DOHH2 (cell line): Measurements from ENCODE around the gene TMEM221.

Source experiments
- H3F3A ChIP-seq: fragments of 200-600 bp; sonication (generic), shearing (Covaris generic); 2 replicates; pipeline ENCODE4 v1.6.0; 2016; ENCODE audit warnings: antibody characterized with exemption, mild to moderate bottlenecking; ENCODE audit not compliant: control insufficient read depth, insufficient read depth
- H3K27ac ChIP-seq: fragments of 200-600 bp; sonication (generic); 2 replicates; pipeline ENCODE4 v1.5.1; 2014; ENCODE audit warnings: low read depth, mild to moderate bottlenecking, low read length, moderate library complexity
- H3K27me3 ChIP-seq: fragments of 200-600 bp; sonication (generic); 2 replicates; pipeline ENCODE4 v1.6.1; 2014; ENCODE audit warnings: mild to moderate bottlenecking, low read length, mixed read lengths; ENCODE audit not compliant: control insufficient read depth
- H3K36me3 ChIP-seq: fragments of 200-600 bp; sonication (generic); 2 replicates; pipeline ENCODE4 v1.6.1; 2014; ENCODE audit warnings: mild to moderate bottlenecking, low read length, moderate library complexity, mixed read lengths; ENCODE audit not compliant: control insufficient read depth
- H3K4me1 ChIP-seq: fragments of 200-600 bp; sonication (generic); 2 replicates; pipeline ENCODE4 v1.6.1; 2014; ENCODE audit warnings: mild to moderate bottlenecking, low read length, mixed read lengths; ENCODE audit not compliant: control insufficient read depth
- H3K4me2 ChIP-seq: fragments of 200-600 bp; sonication (generic); 2 replicates; pipeline ENCODE4 v1.6.0; 2014; ENCODE audit warnings: mild to moderate bottlenecking, low read length, moderate library complexity
- H3K4me3 ChIP-seq: fragments of 200-600 bp; sonication (generic); 2 replicates; pipeline ENCODE4 v1.5.1; 2014; ENCODE audit warnings: mild to moderate bottlenecking, low read length, mixed read lengths
- H3K79me2 ChIP-seq: fragments of 200-600 bp; sonication (generic); 2 replicates; pipeline ENCODE4 v1.6.1; 2014; ENCODE audit warnings: mild to moderate bottlenecking, low read length, mixed read lengths; ENCODE audit not compliant: control insufficient read depth
- H3K9me2 ChIP-seq: fragments of 200-600 bp; sonication (generic); replicated peaks from 2 replicates; pipeline ENCODE4 v1.6.1; 2014; ENCODE audit warnings: mild to moderate bottlenecking, low read length, mixed read lengths; ENCODE audit not compliant: control insufficient read depth
- H3K9me3 ChIP-seq: fragments of 200-600 bp; sonication (generic); 2 replicates; pipeline ENCODE4 v1.6.1; 2014; ENCODE audit warnings: antibody characterized with exemption, low read length, mixed read lengths; ENCODE audit not compliant: control insufficient read depth, insufficient read depth
- H4K20me1 ChIP-seq: fragments of 200-600 bp; sonication (generic); 2 replicates; pipeline ENCODE4 v1.6.0; 2014; ENCODE audit warnings: low read depth, mild to moderate bottlenecking, antibody characterized with exemption, low read length, moderate library complexity; ENCODE audit not compliant: control insufficient read depth, insufficient read depth
- CTCF ChIP-seq: fragments of 200-600 bp; sonication (generic); IDR thresholded peaks from one replicate; pipeline ENCODE4 v1.5.1; 2014; ENCODE audit warnings: antibody characterized with exemption, mild to moderate bottlenecking, low read depth, low read length; ENCODE audit not compliant: poor library complexity, severe bottlenecking
- EZH2phosphoT487 ChIP-seq: fragments of 200-600 bp; sonication (generic); IDR thresholded peaks from 2 replicates; pipeline ENCODE4 v1.6.1; 2017; ENCODE audit warnings: borderline replicate concordance, mild to moderate bottlenecking, antibody characterized with exemption, low read length, moderate library complexity, mixed read lengths

TMEM221 gene

GRCh38 chr19:17456127-17456526 lies 7.7 kb upstream of the TMEM221 start:
- H3K4me3 ChIP-seq: no peak overlapping the region
- no peaks in the 10 kb centered on the region for H3K9me3 ChIP-seq
- peaks cover 10% of the 10 kb centered on the region for H3K4me1 ChIP-seq
- H3K27ac ChIP-seq: no peak overlapping the region
- H4K20me1 ChIP-seq: no peaks in the 10 kb centered on the region
- peaks cover 11% of the 10 kb centered on the region for H3K27me3 ChIP-seq
- H3K4me2 ChIP-seq: no peak overlapping the region
- H3K36me3 ChIP-seq: no peaks in the 10 kb centered on the region
- TF ChIP-seq EZH2phosphoT487 (no peak), CTCF (no peak)
- no peaks in the 10 kb centered on the region for H3K9me2 ChIP-seq
- H3K79me2 ChIP-seq: no peaks in the 10 kb centered on the region
- peaks cover 8% of the 10 kb centered on the region; the same call in 1 of the 2 replicates for H3F3A ChIP-seq

- no peak overlapping the region for H3K4me2 ChIP-seq
- H3K27ac ChIP-seq: no peak overlapping the region
- H3K4me1 ChIP-seq: peaks cover 16% of the 10 kb centered on the region
- no peaks in the 10 kb centered on the region for H3K36me3 ChIP-seq
- TF ChIP-seq EZH2phosphoT487: no peak
- no peak for TF ChIP-seq CTCF
- H3K79me2 ChIP-seq: no peaks in the 10 kb centered on the region
- peaks cover 9% of the 10 kb centered on the region for H3K27me3 ChIP-seq
- H3K9me2 ChIP-seq: no peaks in the 10 kb centered on the region
- H3F3A ChIP-seq: peaks cover 12% of the 10 kb centered on the region
- no peaks in the 10 kb centered on the region for H4K20me1 ChIP-seq
- H3K4me3 ChIP-seq: no peak overlapping the region
- H3K9me3 ChIP-seq: no peaks in the 10 kb centered on the region
Observed at GRCh38 chr19:17455308-17456123, 7.0 kb upstream of the TMEM221 start.

GRCh38 chr19:17454576-17455071 lies 6.2 kb upstream of the TMEM221 start:
- Histone ChIP-seq H3K4me2 (no peak overlapping the region), H3K4me3 (no peak overlapping the region), H3K79me2 (no peaks in the 10 kb centered on the region), H3K9me2 (no peaks in the 10 kb centered on the region), H3K27ac (no peak overlapping the region), H4K20me1 (no peaks in the 10 kb centered on the region), H3K36me3 (no peaks in the 10 kb centered on the region), H3K9me3 (no peaks in the 10 kb centered on the region), H3K27me3 (peaks cover 7% of the 10 kb centered on the region), H3K4me1 (peaks cover 25% of the 10 kb centered on the region), H3F3A (peaks cover 21% of the 10 kb centered on the region)
- TF ChIP-seq CTCF (no peak), EZH2phosphoT487 (no peak)
